ENCODE data around the gene PTGDS.

Gene PTGDS

GRCh38 chr9:136977223-136977622 is at the start of gene PTGDS:
PTGDS (plus strand) TSS chr9:136977504; CDS start chr9:136977579, 75 bp downstream.
- no peak for DNase-seq (ENCODE audit: low spot score)
- TF ChIP-seq CTCF (IDR thresholded peaks at IDR 0.05; ENCODE audit: extremely low read depth, missing control alignments): no peak

GRCh38 chr9:136928591-136928990 is 48.7 kb upstream of the PTGDS start:
- no peak for TF ChIP-seq CTCF (IDR thresholded peaks at IDR 0.05; ENCODE audit: extremely low read depth, missing control alignments)
- no peak for DNase-seq (ENCODE audit: low spot score)

- DNase-seq (ENCODE audit: low spot score): no peak
- no peak for TF ChIP-seq CTCF (IDR thresholded peaks at IDR 0.05; ENCODE audit: extremely low read depth, missing control alignments)
Observed at GRCh38 chr9:136930014-136930413, 47.3 kb upstream of the PTGDS start.

- no peak for DNase-seq (ENCODE audit: low spot score)
- TF ChIP-seq CTCF (IDR thresholded peaks at IDR 0.05; ENCODE audit: extremely low read depth, missing control alignments): no peak
Observed at GRCh38 chr9:136931611-136932130, 45.6 kb upstream of the PTGDS start.

GRCh38 chr9:136934277-136934676 is 43.0 kb upstream of the PTGDS start:
- no peak for DNase-seq (ENCODE audit: low spot score)
- TF ChIP-seq CTCF (IDR thresholded peaks at IDR 0.05; ENCODE audit: extremely low read depth, missing control alignments): no peak

- DNase-seq (ENCODE audit: low spot score): no peak
- no peak for TF ChIP-seq CTCF (IDR thresholded peaks at IDR 0.05; ENCODE audit: extremely low read depth, missing control alignments)
Observed at GRCh38 chr9:136935651-136936050, 41.7 kb upstream of the PTGDS start.

GRCh38 chr9:136936645-136937170 is 40.6 kb upstream of the PTGDS start:
- no peak for TF ChIP-seq CTCF (IDR thresholded peaks at IDR 0.05; ENCODE audit: extremely low read depth, missing control alignments)
- no peak for DNase-seq (ENCODE audit: low spot score)
